ENCODE data around the gene PTPRD. TPM values are rescaled to one million over a fixed set of nuclear protein-coding genes. Genes with fewer than 3 reads are reported as not detected.

Gene PTPRD
- total and polyA plus RNA-seq, 2 donors (not counting 1 experiment from before 2014, with no cell fraction given), result not detected

DNA sequence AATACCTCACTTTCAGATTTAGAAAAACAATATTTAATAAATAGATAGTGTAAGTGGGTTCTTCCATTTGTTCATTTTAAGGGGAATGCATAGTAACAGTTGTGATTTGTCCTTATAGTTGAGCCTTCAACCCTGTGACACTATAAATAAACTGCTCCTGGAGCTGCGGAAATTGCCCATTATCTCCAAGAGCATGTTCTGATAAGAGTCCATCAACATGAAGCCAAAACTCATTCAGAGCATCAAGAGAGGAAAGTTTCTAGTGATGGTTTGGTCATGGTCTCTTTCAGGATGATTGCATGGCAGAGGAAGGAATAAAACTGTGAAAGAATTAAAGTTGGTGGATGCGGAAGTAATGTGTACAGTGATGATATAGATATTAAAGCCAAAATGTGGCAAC, 2041.2 kb downstream of the PTPRD start:
- no peak overlapping the region for H3K9ac ChIP-seq (ENCODE audit: low read length)
- H3K27ac ChIP-seq (ENCODE audit: low read length in 2 of 2), result no peak overlapping the region
- Mint-ChIP-seq H3K4me3 (no peak overlapping the region), H3K4me1 (no peaks in the 10 kb centered on the region), H3K27ac (no peak overlapping the region), H3K9me3 (ENCODE audit: insufficient read depth) (no peaks in the 10 kb centered on the region), H3K27me3 (no peaks in the 10 kb centered on the region)
- H3K4me1 ChIP-seq (ENCODE audit: control insufficient read depth in 2 of 2, insufficient read depth in 2 of 2, low read length in 2 of 2), result no peaks in the 10 kb centered on the region
- H3K9me3 ChIP-seq (ENCODE audit: control extremely low read depth in 1 of 3, control insufficient read depth in 2 of 3, insufficient read depth in 1 of 3, low read length in 2 of 3), result no peaks in the 10 kb centered on the region
- no peaks in the 10 kb centered on the region for H3K27me3 ChIP-seq (replicated peaks in 1 of 4; ENCODE audit: control extremely low read depth in 1 of 4, control insufficient read depth in 3 of 4, insufficient read depth in 4 of 4, low read length in 3 of 4)
- no peak overlapping the region for H3K4me3 ChIP-seq (ENCODE audit: control extremely low read depth in 1 of 5, extremely low read depth in 1 of 5, insufficient read depth in 1 of 5, low read depth in 2 of 5, low read length in 4 of 5)
- ChIA-PET POLR2A (no interaction called here), CTCF (no interaction called here)
- H3K4me2 ChIP-seq (replicated peaks; ENCODE audit: low read depth, low read length, poor library complexity, severe bottlenecking), result no peak overlapping the region
- 100% methylated on average over 1 of the region's 2 CpGs for WGBS (ENCODE audit: insufficient coverage)
- ATAC-seq (ENCODE audit: low read depth) (no peak), DNase-seq (no peak)
- intact Hi-C loops (cut with micrococcal nuclease), result no loop called here
- no peak overlapping the region for H2AFZ ChIP-seq (ENCODE audit: insufficient read depth, low read depth, low read length, poor library complexity, severe bottlenecking)
- TF ChIP-seq CTCF (IDR thresholded peaks at IDR 0.05), result no peak
- no peak for TF ChIP-seq EZH2 (IDR thresholded peaks at IDR 0.05; ENCODE audit: borderline replicate concordance, insufficient read depth, low read depth, low read length, poor library complexity, severe bottlenecking)
- H4K20me1 ChIP-seq (ENCODE audit: control insufficient read depth, insufficient read depth, low read length, poor library complexity, severe bottlenecking), result no peaks in the 10 kb centered on the region
- H3K79me2 ChIP-seq (ENCODE audit: control insufficient read depth, insufficient read depth, low read length), result no peaks in the 10 kb centered on the region
- no peaks in the 10 kb centered on the region for H3K36me3 ChIP-seq (replicated peaks in 1 of 2; ENCODE audit: control extremely low read depth in 1 of 2, control insufficient read depth in 1 of 2, extremely low read depth in 1 of 2, insufficient read depth in 2 of 2, low read length in 1 of 2)

- ChIA-PET CTCF (no interaction called here), POLR2A (no interaction called here)
- no peak for DNase-seq
- no peaks in the 10 kb centered on the region for H4K20me1 ChIP-seq (ENCODE audit: control insufficient read depth, insufficient read depth, low read length, poor library complexity, severe bottlenecking)
- H3K9me3 Mint-ChIP-seq (ENCODE audit: insufficient read depth), result no peaks in the 10 kb centered on the region
- no peaks in the 10 kb centered on the region for H3K4me1 ChIP-seq (ENCODE audit: control insufficient read depth in 2 of 2, insufficient read depth in 2 of 2, low read length in 2 of 2)
- no peak overlapping the region for H3K27ac Mint-ChIP-seq
- TF ChIP-seq EZH2 (IDR thresholded peaks at IDR 0.05; ENCODE audit: borderline replicate concordance, insufficient read depth, low read depth, low read length, poor library complexity, severe bottlenecking) (no peak), CTCF (IDR thresholded peaks at IDR 0.05) (no peak)
- 96% methylated on average over 3 of the region's 3 CpGs for WGBS (ENCODE audit: insufficient coverage)
- no peaks in the 10 kb centered on the region for H3K79me2 ChIP-seq (ENCODE audit: control insufficient read depth, insufficient read depth, low read length)
- H3K27me3 Mint-ChIP-seq, result no peaks in the 10 kb centered on the region
- H3K4me1 Mint-ChIP-seq, result no peaks in the 10 kb centered on the region
- H3K9ac ChIP-seq (ENCODE audit: low read length), result no peak overlapping the region
- no peak overlapping the region for H3K27ac ChIP-seq (ENCODE audit: low read length in 2 of 2)
- no peak overlapping the region for H3K4me3 Mint-ChIP-seq
- no peaks in the 10 kb centered on the region for H3K27me3 ChIP-seq (replicated peaks in 1 of 4; ENCODE audit: control extremely low read depth in 1 of 4, control insufficient read depth in 3 of 4, insufficient read depth in 4 of 4, low read length in 3 of 4)
- intact Hi-C loops (cut with micrococcal nuclease), result no loop called here
- no peak overlapping the region for H3K4me3 ChIP-seq (ENCODE audit: control extremely low read depth in 1 of 5, extremely low read depth in 1 of 5, insufficient read depth in 1 of 5, low read depth in 2 of 5, low read length in 4 of 5)
- no peaks in the 10 kb centered on the region for H3K36me3 ChIP-seq (replicated peaks in 1 of 2; ENCODE audit: control extremely low read depth in 1 of 2, control insufficient read depth in 1 of 2, extremely low read depth in 1 of 2, insufficient read depth in 2 of 2, low read length in 1 of 2)
- H2AFZ ChIP-seq (ENCODE audit: insufficient read depth, low read depth, low read length, poor library complexity, severe bottlenecking), result no peak overlapping the region
- H3K4me2 ChIP-seq (replicated peaks; ENCODE audit: low read depth, low read length, poor library complexity, severe bottlenecking), result no peak overlapping the region
- ATAC-seq (ENCODE audit: low read depth), result no peak
- no peaks in the 10 kb centered on the region for H3K9me3 ChIP-seq (ENCODE audit: control extremely low read depth in 1 of 3, control insufficient read depth in 2 of 3, insufficient read depth in 1 of 3, low read length in 2 of 3)
These were observed 2042.0 kb downstream of the PTPRD start for GRCh38 chr9:8570776-8571175.

All from B cell (primary cell).